SK-N-SH (cell line): ENCODE data around the gene IRAG1. TPM values are rescaled to one million over a fixed set of nuclear protein-coding genes. Genes with fewer than 3 reads are reported as not detected.

Source experiments
- CTCF ChIA-PET: fragments of 300-600, 350-600 bp; formaldehyde crosslinking; extraction: SDS; loops from one replicate; lab custom pipeline; 2021; lab: Yijun Ruan, JAX
- POLR2A ChIA-PET: fragments of 350-600 bp; sonication (Branson Sonifier 250); formaldehyde crosslinking; extraction: SDS; loops from one replicate; lab custom pipeline; 2020; ENCODE audit warnings: antibody characterized with exemption, inconsistent platforms; lab: Yijun Ruan, JAX
- DNase-seq: peaks from one replicate; pipeline ENCODE4 v3.0.0; 2012
- H2AFZ ChIP-seq: fragments of 200-600 bp; sonication (generic); 2 replicates; pipeline ENCODE4 v1.8.1; 2016; ENCODE audit warnings: antibody characterized with exemption, mild to moderate bottlenecking, low read depth
- H3F3A ChIP-seq: fragments of 200-600 bp; sonication (generic); replicated peaks from 2 replicates; pipeline ENCODE3; 2016; ENCODE audit warnings: antibody characterized with exemption, mild to moderate bottlenecking; ENCODE audit not compliant: insufficient read depth
- H3K27ac ChIP-seq, 2 experiments: fragments of 200-500 bp in 1 of 2; fragments of 200-600 bp in 1 of 2; sonication (Bioruptor generic) in 1 of 2; sonication (generic), shearing (Covaris generic) in 1 of 2; 2 replicates each; pipeline versions ENCODE4 v1.5.1 to v1.6.1; 2014 to 2016; ENCODE audit warnings: low read depth in 2 of 2, inconsistent platforms in 1 of 2, low read length in 1 of 2, mild to moderate bottlenecking in 1 of 2, mixed read lengths in 1 of 2
- H3K27me3 ChIP-seq: fragments of 200-600 bp; sonication (generic), shearing (Covaris generic); 2 replicates; pipeline ENCODE4 v1.6.1; 2016; ENCODE audit warnings: mixed run types; ENCODE audit not compliant: insufficient read depth
- H3K36me3 ChIP-seq, 2 experiments: fragments of 200-500 bp in 1 of 2; fragments of 200-600 bp in 1 of 2; sonication (Bioruptor generic) in 1 of 2; sonication (generic) in 1 of 2; replicated peaks in 1 of 2; 2 replicates each; pipeline versions ENCODE3 to v1.5.1; 2014 to 2016; ENCODE audit warnings: low read length in 1 of 2, mild to moderate bottlenecking in 1 of 2; ENCODE audit not compliant: insufficient read depth in 2 of 2, control insufficient read depth in 1 of 2
- H3K4me1 ChIP-seq, 2 experiments: fragments of 200-500 bp in 1 of 2; fragments of 200-600 bp in 1 of 2; sonication (Bioruptor generic) in 1 of 2; sonication (generic), shearing (Covaris generic) in 1 of 2; 2 replicates each; pipeline versions ENCODE4 v1.5.1 to v1.6.1; 2014 to 2016; ENCODE audit warnings: low read depth in 1 of 2, low read length in 1 of 2, mixed run types in 1 of 2; ENCODE audit not compliant: insufficient read depth in 2 of 2, control insufficient read depth in 1 of 2
- H3K4me2 ChIP-seq: fragments of 200-600 bp; sonication (generic), shearing (Covaris generic); 2 replicates; pipeline ENCODE4 v1.6.1; 2017; ENCODE audit warnings: mixed run types
- H3K4me3 ChIP-seq, 2 experiments: fragments of 200-500 bp in 1 of 2; fragments of 200-600 bp in 1 of 2; sonication (Bioruptor generic) in 1 of 2; sonication (generic), shearing (Covaris generic) in 1 of 2; 2 replicates each; pipeline versions ENCODE4 v1.5.1 to v1.8.1; 2014 to 2016; ENCODE audit warnings: low read depth in 2 of 2, inconsistent platforms in 1 of 2, low read length in 1 of 2, mild to moderate bottlenecking in 1 of 2, mixed read lengths in 1 of 2, moderate library complexity in 1 of 2
- H3K79me2 ChIP-seq: fragments of 200-600 bp; sonication (generic); 2 replicates; pipeline ENCODE4 v1.8.1; 2017; ENCODE audit warnings: mild to moderate bottlenecking; ENCODE audit not compliant: insufficient read depth
- H3K9ac ChIP-seq: fragments of 200-600 bp; sonication (generic); 2 replicates; pipeline ENCODE4 v1.6.1; 2017; ENCODE audit warnings: mixed run types
- H3K9me2 ChIP-seq: fragments of 200-600 bp; sonication (generic); 2 replicates; pipeline ENCODE4 v1.6.1; 2017; ENCODE audit warnings: mixed run types
- H3K9me3 ChIP-seq: fragments of 200-600 bp; sonication (generic); 2 replicates; pipeline ENCODE4 v1.6.1; 2017; ENCODE audit warnings: mixed run types, mild to moderate bottlenecking, moderate library complexity
- H4K20me1 ChIP-seq: fragments of 200-600 bp; sonication (generic); 2 replicates; pipeline ENCODE4 v1.6.1; 2017; ENCODE audit warnings: mild to moderate bottlenecking, mixed run types; ENCODE audit not compliant: insufficient read depth
- CHD2 ChIP-seq: fragments of 150-350 bp; IDR thresholded peaks from 2 replicates; pipeline ENCODE4 v1.6.1; 2018; ENCODE audit warnings: low read length; ENCODE audit not compliant: partially characterized antibody
- ELF1 ChIP-seq: IDR thresholded peaks from 2 replicates; pipeline ENCODE4 v1.4.0; 2012
- EP300 ChIP-seq, 2 experiments: IDR thresholded peaks; 2 replicates each; pipeline versions ENCODE4 v1.4.0 to v1.6.1; 2012; ENCODE audit warnings: borderline replicate concordance in 1 of 2, low read depth in 1 of 2, low read length in 1 of 2
- FOXM1 ChIP-seq: IDR thresholded peaks from 2 replicates; pipeline ENCODE4 v1.4.0; 2012; ENCODE audit warnings: low read depth, mild to moderate bottlenecking
- GATA2 ChIP-seq: sonication (generic); formaldehyde crosslinking; IDR thresholded peaks from 2 replicates; pipeline ENCODE4 v1.5.0; 2020; ENCODE audit warnings: mild to moderate bottlenecking, missing genetic modification reagents
- MEF2A ChIP-seq: IDR thresholded peaks from 2 replicates; pipeline ENCODE4 v1.4.0; 2012; ENCODE audit warnings: low read depth, borderline replicate concordance
- MXI1 ChIP-seq: IDR thresholded peaks from 2 replicates; pipeline ENCODE4 v1.6.1; 2012; ENCODE audit warnings: mild to moderate bottlenecking, low read depth, low read length, improper control_type of control experiment
- NRF1 ChIP-seq: IDR thresholded peaks from 2 replicates; pipeline ENCODE4 v1.6.1; 2012; ENCODE audit warnings: low read depth, mild to moderate bottlenecking, low read length
- RCOR1 ChIP-seq: fragments of 150-350 bp; IDR thresholded peaks from 2 replicates; pipeline ENCODE4 v1.6.1; 2017; ENCODE audit warnings: antibody characterized with exemption, low read length
- RXRA ChIP-seq: IDR thresholded peaks from 2 replicates; pipeline ENCODE4 v1.4.0; 2012; ENCODE audit warnings: low read depth, mild to moderate bottlenecking, borderline replicate concordance
- TCF12 ChIP-seq: IDR thresholded peaks from 2 replicates; pipeline ENCODE4 v1.4.0; 2012
- USF2 ChIP-seq: fragments of 150-350 bp; IDR thresholded peaks from 2 replicates; pipeline ENCODE4 v1.6.1; 2017; ENCODE audit warnings: antibody characterized with exemption, low read length, low read depth, borderline replicate concordance
- WGBS: methylation state at CpG from one replicate; pipeline ENCODE4 v1.1.6; 2017; ENCODE audit warnings: low lambda C conversion rate; 5-methylcytosine and 5-hydroxymethylcytosine counted together
- polyA plus RNA-seq, 3 experiments: library from polyadenylated mRNA; depleted of rRNA; stranded (reverse); fragments of >200 nt; gene quantifications; 2 replicates each; pipeline ENCODE4 v1.2.3, GENCODE V29; 2012
- TF ChIP-seq, protein P1 (sequence below): IDR thresholded peaks from 2 replicates; pipeline ENCODE4 v1.4.0; 2012; ENCODE audit warnings: low read depth, borderline replicate concordance
- TF ChIP-seq, protein P2 (sequence below): IDR thresholded peaks from 2 replicates; pipeline ENCODE4 v1.6.1; 2012; ENCODE audit warnings: mild to moderate bottlenecking, low read depth, low read length, moderate library complexity

Gene IRAG1
- polyA plus RNA-seq, 1 of the 3 experiments (the other 2 are of a cell fraction), result 0.05 TPM

GRCh38 chr11:10728154-10728553 lies 34.6 kb upstream of the IRAG1 start:
- H4K20me1 ChIP-seq, result no peaks in the 10 kb centered on the region
- H3K27me3 ChIP-seq, result no peaks in the 10 kb centered on the region
- no peak overlapping the region for H2AFZ ChIP-seq
- H3K4me2 ChIP-seq, result no peak overlapping the region
- H3K79me2 ChIP-seq, result no peaks in the 10 kb centered on the region
- DNase-seq, result no peak
- H3K9ac ChIP-seq, result no peak overlapping the region
- H3K9me2 ChIP-seq, result no peaks in the 10 kb centered on the region
- no peak overlapping the region for H3K27ac ChIP-seq
- TF ChIP-seq MEF2A, result no peak
- no peak for TF ChIP-seq RXRA
- TF ChIP-seq RCOR1, result no peak
- TF ChIP-seq, protein P1, sequence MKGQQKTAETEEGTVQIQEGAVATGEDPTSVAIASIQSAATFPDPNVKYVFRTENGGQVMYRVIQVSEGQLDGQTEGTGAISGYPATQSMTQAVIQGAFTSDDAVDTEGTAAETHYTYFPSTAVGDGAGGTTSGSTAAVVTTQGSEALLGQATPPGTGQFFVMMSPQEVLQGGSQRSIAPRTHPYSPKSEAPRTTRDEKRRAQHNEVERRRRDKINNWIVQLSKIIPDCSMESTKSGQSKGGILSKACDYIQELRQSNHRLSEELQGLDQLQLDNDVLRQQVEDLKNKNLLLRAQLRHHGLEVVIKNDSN, result no peak
- no peak for TF ChIP-seq FOXM1
- no peak for TF ChIP-seq ELF1
- TF ChIP-seq USF2, result no peak
- no peak for TF ChIP-seq NRF1
- TF ChIP-seq GATA2, result no peak
- TF ChIP-seq, protein P2, sequence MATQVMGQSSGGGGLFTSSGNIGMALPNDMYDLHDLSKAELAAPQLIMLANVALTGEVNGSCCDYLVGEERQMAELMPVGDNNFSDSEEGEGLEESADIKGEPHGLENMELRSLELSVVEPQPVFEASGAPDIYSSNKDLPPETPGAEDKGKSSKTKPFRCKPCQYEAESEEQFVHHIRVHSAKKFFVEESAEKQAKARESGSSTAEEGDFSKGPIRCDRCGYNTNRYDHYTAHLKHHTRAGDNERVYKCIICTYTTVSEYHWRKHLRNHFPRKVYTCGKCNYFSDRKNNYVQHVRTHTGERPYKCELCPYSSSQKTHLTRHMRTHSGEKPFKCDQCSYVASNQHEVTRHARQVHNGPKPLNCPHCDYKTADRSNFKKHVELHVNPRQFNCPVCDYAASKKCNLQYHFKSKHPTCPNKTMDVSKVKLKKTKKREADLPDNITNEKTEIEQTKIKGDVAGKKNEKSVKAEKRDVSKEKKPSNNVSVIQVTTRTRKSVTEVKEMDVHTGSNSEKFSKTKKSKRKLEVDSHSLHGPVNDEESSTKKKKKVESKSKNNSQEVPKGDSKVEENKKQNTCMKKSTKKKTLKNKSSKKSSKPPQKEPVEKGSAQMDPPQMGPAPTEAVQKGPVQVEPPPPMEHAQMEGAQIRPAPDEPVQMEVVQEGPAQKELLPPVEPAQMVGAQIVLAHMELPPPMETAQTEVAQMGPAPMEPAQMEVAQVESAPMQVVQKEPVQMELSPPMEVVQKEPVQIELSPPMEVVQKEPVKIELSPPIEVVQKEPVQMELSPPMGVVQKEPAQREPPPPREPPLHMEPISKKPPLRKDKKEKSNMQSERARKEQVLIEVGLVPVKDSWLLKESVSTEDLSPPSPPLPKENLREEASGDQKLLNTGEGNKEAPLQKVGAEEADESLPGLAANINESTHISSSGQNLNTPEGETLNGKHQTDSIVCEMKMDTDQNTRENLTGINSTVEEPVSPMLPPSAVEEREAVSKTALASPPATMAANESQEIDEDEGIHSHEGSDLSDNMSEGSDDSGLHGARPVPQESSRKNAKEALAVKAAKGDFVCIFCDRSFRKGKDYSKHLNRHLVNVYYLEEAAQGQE, result no peak
- H3K9me3 ChIP-seq, result no peaks in the 10 kb centered on the region
- no peaks in the 10 kb centered on the region for H3K36me3 ChIP-seq
- POLR2A ChIA-PET, result no interaction called here
- H3K4me1 ChIP-seq, result peaks cover 0 to 4% of the 10 kb centered on the region in 2 experiments; a peak in 2 of 4 replicates
- H3K4me3 ChIP-seq, result no peak overlapping the region
- CTCF ChIA-PET, result interaction anchor here (1.3 to 3.9 kb wide), 3 partner anchors 122 to 322 kb away, joined by 3 to 23 read pairs (median 3); partner anchors contain the start of gene RNF141
- H3F3A ChIP-seq, result no peaks in the 10 kb centered on the region
- WGBS, result 77% methylated on average over 3 of the region's 3 CpGs

- TF ChIP-seq, protein P2, result no peak
- TF ChIP-seq CHD2 (no peak), MEF2A (no peak), TCF12 (no peak), RXRA (no peak), EP300 (IDR thresholded peaks at IDR 0.05; ENCODE audit: borderline replicate concordance in 1 of 2, low read depth in 1 of 2, low read length in 1 of 2) (no peak), ELF1 (no peak), GATA2 (no peak), MXI1 (no peak)
- H3K36me3 ChIP-seq, result no peaks in the 10 kb centered on the region
- H3K4me1 ChIP-seq, result peaks cover 2 to 4% of the 10 kb centered on the region in 2 experiments; a peak in 2 of 4 replicates
- no peaks in the 10 kb centered on the region for H3K79me2 ChIP-seq
- H3K9ac ChIP-seq, result no peak overlapping the region
- no peak overlapping the region for H3K4me2 ChIP-seq
- H3K9me3 ChIP-seq, result no peaks in the 10 kb centered on the region
- no peaks in the 10 kb centered on the region for H3K27me3 ChIP-seq
- WGBS, result 80% methylated on average over 4 of the region's 4 CpGs
- H3K27ac ChIP-seq, result no peak overlapping the region
- H2AFZ ChIP-seq, result no peak overlapping the region
- ChIA-PET POLR2A (no interaction called here), CTCF (interaction anchor here (1.6 to 3.9 kb wide), 2 partner anchors 186 to 321 kb away, joined by 3 to 23 read pairs; partner anchors contain the start of gene RNF141)
- no peak for DNase-seq
- H4K20me1 ChIP-seq, result no peaks in the 10 kb centered on the region
- H3F3A ChIP-seq, result no peaks in the 10 kb centered on the region
- no peaks in the 10 kb centered on the region for H3K9me2 ChIP-seq
- no peak overlapping the region for H3K4me3 ChIP-seq
These were observed 33.7 kb upstream of the IRAG1 start for GRCh38 chr11:10727146-10727851.
